Stimulated activated CD8-positive, alpha-beta memory T cell treated with anti-CD3 and anti-CD28 coated beads, Interleukin-15, amount 100 ng/mL, for 1 hour (primary cell): ENCODE results near the gene B4GALT1.

Experiments used
- DNase-seq: peaks from one replicate; pipeline ENCODE4 v3.0.0-alpha.2; 2020; ENCODE audit warnings: low read depth

The B4GALT1 gene

GRCh38 chr9:33139421-33140228 lies 27.5 kb downstream of the B4GALT1 start:
- no peak for DNase-seq

GRCh38 chr9:33138768-33139167 lies 28.4 kb downstream of the B4GALT1 start:
- DNase-seq = no peak

GRCh38 chr9:33137781-33138264 lies 29.3 kb downstream of the B4GALT1 start:
- DNase-seq = no peak

GRCh38 chr9:33136721-33137670 lies 30.1 kb downstream of the B4GALT1 start:
- DNase-seq = no peak

- DNase-seq = no peak
Observed at GRCh38 chr9:33135470-33135958, 31.6 kb downstream of the B4GALT1 start.

- no peak for DNase-seq
Observed at GRCh38 chr9:33135031-33135461, 32.1 kb downstream of the B4GALT1 start.

GRCh38 chr9:33133186-33133585 lies 34.0 kb downstream of the B4GALT1 start:
- no peak for DNase-seq

- no peak for DNase-seq
Observed at GRCh38 chr9:33131790-33132772, 35.1 kb downstream of the B4GALT1 start.

GRCh38 chr9:33130961-33131789 lies 36.0 kb downstream of the B4GALT1 start:
- no peak for DNase-seq

GRCh38 chr9:33129886-33130881 lies 37.0 kb downstream of the B4GALT1 start:
- DNase-seq = no peak

GRCh38 chr9:33129251-33129885 lies 37.8 kb downstream of the B4GALT1 start:
- no peak for DNase-seq

- DNase-seq = no peak
Observed at GRCh38 chr9:33128570-33128969, 38.6 kb downstream of the B4GALT1 start.

- no peak for DNase-seq
Observed at GRCh38 chr9:33127881-33128280, 39.3 kb downstream of the B4GALT1 start.

GRCh38 chr9:33125871-33126823 lies 41.0 kb downstream of the B4GALT1 start:
- DNase-seq = no peak

- no peak for DNase-seq
Observed at GRCh38 chr9:33125461-33125860, 41.7 kb downstream of the B4GALT1 start.

- no peak for DNase-seq
Observed at GRCh38 chr9:33124751-33125381, 42.3 kb downstream of the B4GALT1 start.

GRCh38 chr9:33124046-33124445 lies 43.1 kb downstream of the B4GALT1 start:
- DNase-seq = no peak
